ENCODE data around the gene ZIC2. TPM values are rescaled to one million over a fixed set of nuclear protein-coding genes. Genes with fewer than 3 reads are reported as not detected.

ZIC2 gene
- total RNA-seq, 1 donor, result not detected

GRCh38 chr13:99979453-99980200 lies 2.0 kb upstream of the ZIC2 start:
- DNase-seq (ENCODE audit: low read depth), result no peak
- no peak overlapping the region for H3K4me3 ChIP-seq (ENCODE audit: low read depth, low read length)
- TF ChIP-seq, protein P1, sequence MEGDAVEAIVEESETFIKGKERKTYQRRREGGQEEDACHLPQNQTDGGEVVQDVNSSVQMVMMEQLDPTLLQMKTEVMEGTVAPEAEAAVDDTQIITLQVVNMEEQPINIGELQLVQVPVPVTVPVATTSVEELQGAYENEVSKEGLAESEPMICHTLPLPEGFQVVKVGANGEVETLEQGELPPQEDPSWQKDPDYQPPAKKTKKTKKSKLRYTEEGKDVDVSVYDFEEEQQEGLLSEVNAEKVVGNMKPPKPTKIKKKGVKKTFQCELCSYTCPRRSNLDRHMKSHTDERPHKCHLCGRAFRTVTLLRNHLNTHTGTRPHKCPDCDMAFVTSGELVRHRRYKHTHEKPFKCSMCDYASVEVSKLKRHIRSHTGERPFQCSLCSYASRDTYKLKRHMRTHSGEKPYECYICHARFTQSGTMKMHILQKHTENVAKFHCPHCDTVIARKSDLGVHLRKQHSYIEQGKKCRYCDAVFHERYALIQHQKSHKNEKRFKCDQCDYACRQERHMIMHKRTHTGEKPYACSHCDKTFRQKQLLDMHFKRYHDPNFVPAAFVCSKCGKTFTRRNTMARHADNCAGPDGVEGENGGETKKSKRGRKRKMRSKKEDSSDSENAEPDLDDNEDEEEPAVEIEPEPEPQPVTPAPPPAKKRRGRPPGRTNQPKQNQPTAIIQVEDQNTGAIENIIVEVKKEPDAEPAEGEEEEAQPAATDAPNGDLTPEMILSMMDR (IDR thresholded peaks at IDR 0.05; ENCODE audit: insufficient read depth, low read depth, low read length), result no peak

DNA sequence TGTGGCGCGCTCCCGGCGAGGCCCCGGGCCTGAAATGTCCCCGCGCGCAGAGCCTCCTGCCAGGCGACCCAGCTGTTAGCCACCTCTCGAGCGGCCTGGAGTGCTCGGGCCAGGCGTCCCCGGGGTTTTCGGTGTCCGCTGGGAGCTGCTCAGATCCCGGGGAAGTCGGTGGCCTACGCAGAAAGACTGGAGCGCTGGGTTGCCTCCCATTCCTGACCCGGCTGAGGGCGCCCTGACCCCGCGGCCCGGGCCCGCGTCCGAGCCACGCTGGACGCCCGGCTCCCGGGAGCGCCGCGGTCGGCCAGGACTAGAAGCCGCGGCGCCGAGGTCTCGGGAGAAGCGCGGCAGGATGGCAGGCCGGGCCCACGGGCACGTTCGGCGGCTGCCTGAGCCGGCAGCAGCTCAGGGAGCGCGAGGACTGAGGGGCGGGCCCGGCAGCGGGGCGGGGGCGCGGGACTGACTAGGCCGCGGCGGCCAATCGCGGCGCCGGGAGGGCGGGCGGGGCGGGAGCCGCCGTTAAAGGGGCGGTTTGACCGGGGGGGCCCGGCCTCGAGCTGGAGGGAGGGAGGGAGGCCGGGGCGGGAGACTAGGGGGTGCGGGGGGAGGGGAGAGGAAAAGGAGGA lies 1.3 kb upstream of the ZIC2 start:
- peak overlapping the region; percentile 50 for H3K4me3 ChIP-seq (ENCODE audit: low read depth, low read length)
- TF ChIP-seq, protein P1 (IDR thresholded peaks at IDR 0.05; ENCODE audit: insufficient read depth, low read depth, low read length), result no peak
- peak; percentile 52 for DNase-seq (ENCODE audit: low read depth)

GRCh38 chr13:99980824-99981734 lies 505 bp upstream of the ZIC2 start:
- peak; percentile 12 for DNase-seq (ENCODE audit: low read depth)
- TF ChIP-seq, protein P1 (IDR thresholded peaks at IDR 0.05; ENCODE audit: insufficient read depth, low read depth, low read length), result no peak
- peak overlapping the region; percentile 50 for H3K4me3 ChIP-seq (ENCODE audit: low read depth, low read length)

- DNase-seq (ENCODE audit: low read depth), result no peak
- no peak overlapping the region for H3K4me3 ChIP-seq (ENCODE audit: low read depth, low read length)
- TF ChIP-seq, protein P1 (IDR thresholded peaks at IDR 0.05; ENCODE audit: insufficient read depth, low read depth, low read length), result no peak
These were observed 599 bp downstream of the ZIC2 start for GRCh38 chr13:99982036-99982730.

- H3K4me3 ChIP-seq (ENCODE audit: low read depth, low read length), result no peak overlapping the region
- DNase-seq (ENCODE audit: low read depth), result no peak
- TF ChIP-seq, protein P1 (IDR thresholded peaks at IDR 0.05; ENCODE audit: insufficient read depth, low read depth, low read length), result no peak
These were observed 1.3 kb downstream of the ZIC2 start for GRCh38 chr13:99982731-99983498.

Data from fibroblast of villous mesenchyme (primary cell).